WTC11 (cell line): ENCODE data around the gene NEIL3.

ENCODE experiments used
- CTCF ChIP-seq: fragments of 200-600 bp; IDR thresholded peaks from 2 replicates; pipeline ENCODE4 v1.8.0; 2022; ENCODE audit warnings: antibody characterized with exemption
- ETV6 ChIP-seq: sonication (generic); formaldehyde crosslinking; IDR thresholded peaks from 2 replicates; pipeline ENCODE4 v1.8.1; 2022; ENCODE audit warnings: mild to moderate bottlenecking, missing genetic modification reagents
- ZBTB21 ChIP-seq: sonication (generic); formaldehyde crosslinking; IDR thresholded peaks from 2 replicates; pipeline ENCODE4 v1.8.1; 2023; ENCODE audit warnings: mild to moderate bottlenecking, missing genetic modification reagents, borderline replicate concordance

DNA sequence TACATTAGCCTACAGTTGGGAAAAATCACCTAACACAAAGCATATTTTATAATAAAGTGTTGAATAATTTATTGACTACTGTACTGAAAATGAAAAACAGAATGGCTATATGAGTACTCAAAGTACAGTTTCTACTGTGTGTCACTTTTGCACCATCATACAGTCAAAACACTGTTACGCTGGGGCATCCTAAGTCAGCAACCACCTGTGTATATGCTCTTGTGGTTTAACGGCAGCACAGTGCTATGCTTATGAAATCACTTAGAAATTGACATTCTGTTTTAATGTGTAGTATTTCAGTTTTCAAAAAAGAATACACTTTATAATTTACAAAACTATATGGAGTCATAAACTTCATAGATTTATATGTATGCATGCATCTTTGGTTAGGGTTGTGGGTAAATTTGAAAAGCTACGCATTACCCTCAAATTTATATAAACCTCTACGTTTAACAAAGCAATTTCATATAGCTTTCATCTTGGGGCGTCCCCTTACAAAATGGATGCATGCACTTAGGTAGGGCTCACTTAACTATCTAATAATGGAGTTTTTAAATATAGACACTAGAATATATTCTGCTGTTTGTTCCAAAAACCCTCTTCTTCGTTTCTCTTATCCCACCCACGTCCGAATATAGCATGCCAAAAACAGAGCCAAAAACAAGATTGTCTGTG is 690 bp upstream of the NEIL3 start:
- no peak for TF ChIP-seq ZBTB21
- no peak for TF ChIP-seq ETV6
- TF ChIP-seq CTCF = no peak
